ENCODE measurements around the gene LOXHD1. TPM values are rescaled to one million over a fixed set of nuclear protein-coding genes. Genes with fewer than 3 reads are reported as not detected.
A peak's percentile ranks its signal among the peaks of the same experiment; 100 is the strongest.

Gene LOXHD1
- total and polyA plus RNA-seq, 2 donors from 2014 or later: 0.25 TPM; not detected in 1

GRCh38 chr18:46621871-46622270 is 35.1 kb downstream of the LOXHD1 start:
- FAIRE-seq (no peak), DNase-seq (peak in 1 of 5 donors; percentile 2)
- Histone ChIP-seq H3K36me3 (ENCODE audit: control insufficient read depth in 2 of 3, insufficient read depth in 3 of 3, low read length in 3 of 3) (no peaks in the 10 kb centered on the region), H3K27ac (ENCODE audit: low read depth in 2 of 2, low read length in 2 of 2) (no peak overlapping the region), H3K27me3 (ENCODE audit: control insufficient read depth, insufficient read depth, low read length) (no peaks in the 10 kb centered on the region), H3K4me3 (ENCODE audit: low read length in 3 of 3) (no peak overlapping the region), H3K4me1 (ENCODE audit: control insufficient read depth in 2 of 3, insufficient read depth in 2 of 3, low read depth in 1 of 3, low read length in 3 of 3) (peaks cover 0 to 3% (median 0%) of the 10 kb centered on the region in 3 donors), H3K9ac (ENCODE audit: low read length in 3 of 3) (no peak overlapping the region), H3K9me3 (ENCODE audit: control insufficient read depth in 2 of 3, insufficient read depth in 1 of 3, low read length in 3 of 3) (no peaks in the 10 kb centered on the region)
- no peak for TF ChIP-seq CTCF (IDR thresholded peaks at IDR 0.05; ENCODE audit: borderline replicate concordance, extremely low read depth, insufficient read depth)
- intact Hi-C loops (cut with DNase I): no loop called here

GRCh38 chr18:46621111-46621766 is 35.8 kb downstream of the LOXHD1 start:
- intact Hi-C loops (cut with DNase I): no loop called here
- H3K4me3 ChIP-seq (ENCODE audit: low read length in 3 of 3): no peak overlapping the region
- H3K4me1 ChIP-seq (ENCODE audit: control insufficient read depth in 2 of 3, insufficient read depth in 2 of 3, low read depth in 1 of 3, low read length in 3 of 3): peaks cover 0 to 3% (median 0%) of the 10 kb centered on the region in 3 donors
- DNase-seq (peak in 2 of 5 donors; percentile 12 to 24), FAIRE-seq (no peak)
- no peaks in the 10 kb centered on the region for H3K36me3 ChIP-seq (ENCODE audit: control insufficient read depth in 2 of 3, insufficient read depth in 3 of 3, low read length in 3 of 3)
- H3K27me3 ChIP-seq (ENCODE audit: control insufficient read depth, insufficient read depth, low read length): no peaks in the 10 kb centered on the region
- no peak overlapping the region for H3K27ac ChIP-seq (ENCODE audit: low read depth in 2 of 2, low read length in 2 of 2)
- H3K9ac ChIP-seq (ENCODE audit: low read length in 3 of 3): no peak overlapping the region
- TF ChIP-seq CTCF (IDR thresholded peaks at IDR 0.05; ENCODE audit: borderline replicate concordance, extremely low read depth, insufficient read depth): no peak
- no peaks in the 10 kb centered on the region for H3K9me3 ChIP-seq (ENCODE audit: control insufficient read depth in 2 of 3, insufficient read depth in 1 of 3, low read length in 3 of 3)

- no peaks in the 10 kb centered on the region for H3K36me3 ChIP-seq (ENCODE audit: control insufficient read depth in 2 of 3, insufficient read depth in 3 of 3, low read length in 3 of 3)
- DNase-seq (no peak), FAIRE-seq (no peak)
- H3K9ac ChIP-seq (ENCODE audit: low read length in 3 of 3): no peak overlapping the region
- H3K4me1 ChIP-seq (ENCODE audit: control insufficient read depth in 2 of 3, insufficient read depth in 2 of 3, low read depth in 1 of 3, low read length in 3 of 3): peaks cover 0 to 3% (median 0%) of the 10 kb centered on the region in 3 donors
- no peak overlapping the region for H3K27ac ChIP-seq (ENCODE audit: low read depth in 2 of 2, low read length in 2 of 2)
- H3K27me3 ChIP-seq (ENCODE audit: control insufficient read depth, insufficient read depth, low read length): no peaks in the 10 kb centered on the region
- H3K9me3 ChIP-seq (ENCODE audit: control insufficient read depth in 2 of 3, insufficient read depth in 1 of 3, low read length in 3 of 3): no peaks in the 10 kb centered on the region
- no peak overlapping the region for H3K4me3 ChIP-seq (ENCODE audit: low read length in 3 of 3)
- TF ChIP-seq CTCF (IDR thresholded peaks at IDR 0.05; ENCODE audit: borderline replicate concordance, extremely low read depth, insufficient read depth): no peak
- intact Hi-C loops (cut with DNase I): no loop called here
These were observed 37.5 kb downstream of the LOXHD1 start for GRCh38 chr18:46619559-46619958.
